ENCODE results near the gene SLFN13. TPM values are rescaled to one million over a fixed set of nuclear protein-coding genes. Genes with fewer than 3 reads are reported as not detected.

The SLFN13 gene
- total RNA-seq, 1 experiment from 2014 or later = 10.1 TPM

GRCh38 chr17:35453171-35453570 lies 4.6 kb upstream of the SLFN13 start:
- no peak overlapping the region for H4K8ac ChIP-seq (replicated peaks; ENCODE audit: insufficient read length, low read depth, low read length)
- no peak overlapping the region for H2AK5ac ChIP-seq (ENCODE audit: insufficient read length, low read length)
- no peak overlapping the region for H3K18ac ChIP-seq (ENCODE audit: insufficient read length, low read depth, low read length)
- H3K27me3 Mint-ChIP-seq (ENCODE audit: low read depth) = peaks cover 90% of the 10 kb centered on the region
- H3K9ac ChIP-seq (ENCODE audit: extremely low read depth, insufficient read length, low read length) = no peak overlapping the region
- H3K79me1 ChIP-seq (ENCODE audit: insufficient read depth, low read depth, low read length, poor library complexity, severe bottlenecking) = no peaks in the 10 kb centered on the region
- H4K5ac ChIP-seq (ENCODE audit: insufficient read length, low read depth, low read length) = no peak overlapping the region
- no peak overlapping the region for H3K4me2 ChIP-seq (ENCODE audit: insufficient read depth, insufficient read length, low read length)
- H3K4me3 Mint-ChIP-seq = no peak overlapping the region
- no peak for DNase-seq
- TF ChIP-seq, protein P1, sequence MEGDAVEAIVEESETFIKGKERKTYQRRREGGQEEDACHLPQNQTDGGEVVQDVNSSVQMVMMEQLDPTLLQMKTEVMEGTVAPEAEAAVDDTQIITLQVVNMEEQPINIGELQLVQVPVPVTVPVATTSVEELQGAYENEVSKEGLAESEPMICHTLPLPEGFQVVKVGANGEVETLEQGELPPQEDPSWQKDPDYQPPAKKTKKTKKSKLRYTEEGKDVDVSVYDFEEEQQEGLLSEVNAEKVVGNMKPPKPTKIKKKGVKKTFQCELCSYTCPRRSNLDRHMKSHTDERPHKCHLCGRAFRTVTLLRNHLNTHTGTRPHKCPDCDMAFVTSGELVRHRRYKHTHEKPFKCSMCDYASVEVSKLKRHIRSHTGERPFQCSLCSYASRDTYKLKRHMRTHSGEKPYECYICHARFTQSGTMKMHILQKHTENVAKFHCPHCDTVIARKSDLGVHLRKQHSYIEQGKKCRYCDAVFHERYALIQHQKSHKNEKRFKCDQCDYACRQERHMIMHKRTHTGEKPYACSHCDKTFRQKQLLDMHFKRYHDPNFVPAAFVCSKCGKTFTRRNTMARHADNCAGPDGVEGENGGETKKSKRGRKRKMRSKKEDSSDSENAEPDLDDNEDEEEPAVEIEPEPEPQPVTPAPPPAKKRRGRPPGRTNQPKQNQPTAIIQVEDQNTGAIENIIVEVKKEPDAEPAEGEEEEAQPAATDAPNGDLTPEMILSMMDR (conservative IDR thresholded peaks at IDR 0.05) = no peak
- H3K4me1 Mint-ChIP-seq = peaks cover 0 to 5% of the 10 kb centered on the region in 2 experiments; a peak in 1 of 4 replicates
- WGBS (ENCODE audit: extremely low coverage, insufficient read length, low lambda C conversion rate) = no CpG with 5 or more reads among the region's 1 CpG
- H3K27me3 ChIP-seq (ENCODE audit: insufficient read depth, low read length) = peaks cover 12% of the 10 kb centered on the region; the same call in 1 of the 2 replicates
- H2AFZ ChIP-seq (ENCODE audit: low read length) = no peak overlapping the region
- H3K4me1 ChIP-seq (ENCODE audit: insufficient read depth, low read length) = no peaks in the 10 kb centered on the region
- H3K9me3 ChIP-seq (ENCODE audit: control insufficient read depth, low read depth, low read length) = no peaks in the 10 kb centered on the region
- H3K9me3 Mint-ChIP-seq = peaks cover 2 to 4% of the 10 kb centered on the region in 2 experiments; a peak in 2 of 5 replicates
- no peaks in the 10 kb centered on the region for H3K79me2 ChIP-seq (ENCODE audit: insufficient read depth, low read length)
- H3K36me3 Mint-ChIP-seq (ENCODE audit: insufficient read depth in 1 of 3, low read depth in 3 of 3) = peaks cover 0 to under 1% (median 0%) of the 10 kb centered on the region in 3 experiments; a peak in 1 of 7 replicates
- no peak overlapping the region for H3K23ac ChIP-seq (ENCODE audit: insufficient read length, low read depth, low read length)
- no peak overlapping the region for H2BK5ac ChIP-seq (ENCODE audit: insufficient read length, low read length)
- H3K4ac ChIP-seq (ENCODE audit: low read depth, low read length) = no peak overlapping the region
- no peak overlapping the region for H2BK120ac ChIP-seq (ENCODE audit: low read depth, low read length, poor library complexity, severe bottlenecking)
- H4K20me1 ChIP-seq (ENCODE audit: control insufficient read depth, insufficient read depth, insufficient read length) = no peaks in the 10 kb centered on the region
- H2BK12ac ChIP-seq (ENCODE audit: insufficient read length, low read depth, low read length) = no peak overlapping the region
- no peak overlapping the region for H3K56ac ChIP-seq (ENCODE audit: insufficient read length, low read depth, low read length)
- peaks cover 11% of the 10 kb centered on the region for H3K23me2 ChIP-seq (ENCODE audit: insufficient read length, low read depth, low read length, poor library complexity, severe bottlenecking)
- no peak overlapping the region for H4K91ac ChIP-seq (ENCODE audit: insufficient read length, low read depth, low read length)
- H2BK15ac ChIP-seq (ENCODE audit: low read depth, low read length) = no peak overlapping the region
- no peak overlapping the region for H2BK20ac ChIP-seq (ENCODE audit: low read depth, low read length, poor library complexity, severe bottlenecking)
- H3K27ac ChIP-seq (ENCODE audit: insufficient read length, low read depth, low read length) = no peak overlapping the region
- H3K27ac Mint-ChIP-seq = no peak overlapping the region
- no peak overlapping the region for H3T11ph ChIP-seq (ENCODE audit: low read length)
- H3K14ac ChIP-seq (ENCODE audit: insufficient read depth, low read length) = no peak overlapping the region

Measured in H9 (cell line).